Measurements from ENCODE around the gene CNKSR3.
"Not testable (repeated sequence)": the region's sequence is repeated elsewhere in the genome, so short reads cannot be mapped to it uniquely, and the experiment has no call there.

Gene CNKSR3

DNA sequence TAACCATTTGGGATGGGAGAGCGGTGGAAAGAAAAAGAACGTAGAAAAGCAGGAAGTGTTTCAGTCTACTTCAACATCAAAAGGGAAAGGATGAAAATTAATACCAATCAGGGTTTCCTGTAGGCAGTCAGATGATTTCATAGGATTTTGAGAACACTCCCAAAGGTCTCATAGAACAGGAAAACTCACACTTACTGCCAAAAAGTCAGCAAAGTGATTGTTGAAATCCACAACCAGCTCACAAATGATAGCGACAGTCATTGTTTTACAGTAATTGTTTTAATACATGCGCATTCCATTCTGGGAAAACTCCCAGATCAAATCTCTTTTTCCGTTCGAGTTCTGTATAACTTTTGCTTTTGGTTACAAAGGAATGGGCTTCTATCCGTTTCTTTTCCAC, 5.3 kb upstream of the CNKSR3 start:
- TF ChIP-seq, protein P1, sequence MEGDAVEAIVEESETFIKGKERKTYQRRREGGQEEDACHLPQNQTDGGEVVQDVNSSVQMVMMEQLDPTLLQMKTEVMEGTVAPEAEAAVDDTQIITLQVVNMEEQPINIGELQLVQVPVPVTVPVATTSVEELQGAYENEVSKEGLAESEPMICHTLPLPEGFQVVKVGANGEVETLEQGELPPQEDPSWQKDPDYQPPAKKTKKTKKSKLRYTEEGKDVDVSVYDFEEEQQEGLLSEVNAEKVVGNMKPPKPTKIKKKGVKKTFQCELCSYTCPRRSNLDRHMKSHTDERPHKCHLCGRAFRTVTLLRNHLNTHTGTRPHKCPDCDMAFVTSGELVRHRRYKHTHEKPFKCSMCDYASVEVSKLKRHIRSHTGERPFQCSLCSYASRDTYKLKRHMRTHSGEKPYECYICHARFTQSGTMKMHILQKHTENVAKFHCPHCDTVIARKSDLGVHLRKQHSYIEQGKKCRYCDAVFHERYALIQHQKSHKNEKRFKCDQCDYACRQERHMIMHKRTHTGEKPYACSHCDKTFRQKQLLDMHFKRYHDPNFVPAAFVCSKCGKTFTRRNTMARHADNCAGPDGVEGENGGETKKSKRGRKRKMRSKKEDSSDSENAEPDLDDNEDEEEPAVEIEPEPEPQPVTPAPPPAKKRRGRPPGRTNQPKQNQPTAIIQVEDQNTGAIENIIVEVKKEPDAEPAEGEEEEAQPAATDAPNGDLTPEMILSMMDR (IDR thresholded peaks at IDR 0.05; ENCODE audit: extremely low read depth, missing control alignments): no peak

DNA sequence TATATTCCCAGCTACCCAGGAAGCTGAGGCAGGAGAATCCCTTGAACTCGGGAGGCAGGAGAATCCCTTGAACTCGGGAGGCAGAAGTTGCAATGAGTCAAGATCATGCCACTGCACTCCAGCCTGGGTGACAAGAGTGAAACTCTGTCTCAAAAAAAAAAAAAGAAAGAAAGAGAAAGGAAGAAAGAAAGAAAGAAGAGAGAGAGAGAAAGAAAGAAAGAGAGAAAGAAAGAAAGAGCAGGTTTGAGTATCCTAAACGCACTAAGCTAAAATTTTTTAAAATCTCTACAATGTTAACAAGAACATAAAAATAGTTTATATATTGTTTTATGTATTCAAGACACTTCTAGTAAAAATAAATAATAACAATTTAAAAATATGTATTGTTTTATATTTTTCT, 4.6 kb upstream of the CNKSR3 start:
- DNase-seq (ENCODE audit: low spot score): not testable (repeated sequence)

More for the DNA sequence above, 5.3 kb upstream of the CNKSR3 start:
- DNase-seq (ENCODE audit: low spot score): no peak

DNA sequence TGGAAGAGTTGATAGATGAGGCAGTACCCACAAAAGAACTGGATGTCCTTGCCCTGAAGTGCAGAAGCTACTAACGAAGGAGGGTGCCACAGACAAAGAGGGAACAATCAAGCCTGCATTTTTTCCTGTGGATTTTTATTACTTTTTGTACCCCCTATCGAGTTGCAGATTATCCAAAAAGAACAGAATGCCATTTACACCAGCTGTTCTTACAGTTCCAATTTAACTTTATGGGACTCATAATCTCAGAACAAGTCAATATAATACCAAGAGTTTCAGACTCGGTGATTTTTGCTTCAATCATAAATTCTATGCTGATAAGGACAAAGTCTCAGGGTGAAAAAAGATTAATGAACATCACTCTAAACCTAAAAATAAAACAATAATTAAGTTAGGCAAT, 4.0 kb upstream of the CNKSR3 start:
- DNase-seq (ENCODE audit: low spot score): no peak
- TF ChIP-seq, protein P1 (IDR thresholded peaks at IDR 0.05; ENCODE audit: extremely low read depth, missing control alignments): no peak

DNA sequence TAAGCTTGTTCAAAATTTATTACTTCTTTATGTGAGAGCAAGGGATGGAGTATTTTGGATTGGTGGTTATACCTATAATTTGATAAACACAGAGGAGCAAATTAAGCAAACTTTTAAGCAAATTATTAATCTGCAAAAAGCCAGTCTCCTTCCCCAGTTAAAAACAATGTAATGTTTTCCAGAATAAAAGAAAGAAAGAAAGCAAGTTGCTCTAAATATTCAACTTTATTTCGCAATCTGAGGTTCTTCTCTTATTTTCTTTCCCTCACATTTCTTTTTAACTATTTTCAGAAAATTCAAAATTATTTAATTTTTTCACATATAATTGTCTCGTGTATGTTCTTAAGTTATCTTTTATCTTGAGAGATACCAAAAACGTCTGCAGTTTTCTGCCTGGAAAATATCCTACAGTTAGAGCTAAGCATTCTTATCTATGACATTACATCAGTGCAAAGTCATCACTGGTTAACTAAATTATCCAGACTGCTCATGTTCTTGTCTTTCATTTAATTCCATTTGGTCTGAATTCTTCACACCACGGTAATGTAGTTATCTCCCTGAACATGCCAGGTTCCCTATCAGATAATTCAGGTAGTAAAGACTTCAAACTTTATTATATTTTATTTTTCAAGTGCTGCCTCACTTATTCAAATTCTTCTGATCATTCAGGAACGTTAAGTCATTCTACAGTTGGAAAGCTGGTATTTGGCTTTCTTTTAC, 3.3 kb upstream of the CNKSR3 start:
- TF ChIP-seq, protein P1 (IDR thresholded peaks at IDR 0.05; ENCODE audit: extremely low read depth, missing control alignments): no peak
- no peak for DNase-seq (ENCODE audit: low spot score)

DNA sequence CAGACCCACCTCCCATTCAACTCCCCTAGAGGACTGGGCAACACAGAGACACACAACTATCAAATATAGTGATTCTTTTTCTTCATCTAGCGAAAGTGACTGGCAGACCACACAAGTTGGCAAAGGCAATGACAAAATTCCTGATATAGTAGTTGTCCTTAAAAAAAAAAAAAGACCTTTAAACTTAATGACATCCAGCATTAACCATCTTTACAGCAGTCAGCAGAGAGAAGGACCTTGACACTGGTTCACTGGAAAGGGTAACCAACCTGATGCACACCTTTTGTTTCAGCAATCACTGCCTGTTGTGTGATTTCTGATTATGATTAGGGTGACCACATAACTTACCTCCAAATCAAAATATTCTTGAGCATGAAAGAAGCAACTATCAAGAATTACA, 1.7 kb upstream of the CNKSR3 start:
- no peak for DNase-seq (ENCODE audit: low spot score)
- TF ChIP-seq, protein P1 (IDR thresholded peaks at IDR 0.05; ENCODE audit: extremely low read depth, missing control alignments): no peak

DNA sequence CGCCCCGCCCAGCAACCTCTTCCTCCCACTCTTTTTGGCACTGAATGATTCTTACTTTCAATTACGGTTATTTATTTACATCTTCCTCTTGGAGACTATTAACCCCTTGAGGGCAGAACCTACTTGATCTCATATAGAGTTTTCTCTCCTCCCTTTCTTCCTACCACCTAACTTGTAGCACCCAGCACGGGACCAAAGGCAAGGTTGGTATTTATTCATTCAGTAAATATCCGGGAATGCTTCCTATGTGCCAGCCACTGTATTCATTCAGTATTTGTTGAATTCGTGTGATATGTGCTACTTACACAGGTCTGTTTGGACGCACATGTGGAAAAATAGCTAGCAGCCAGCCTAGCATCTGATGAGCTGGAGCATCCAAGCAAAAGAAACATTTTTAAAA, 1.3 kb upstream of the CNKSR3 start:
- TF ChIP-seq, protein P1 (IDR thresholded peaks at IDR 0.05; ENCODE audit: extremely low read depth, missing control alignments): no peak
- DNase-seq (ENCODE audit: low spot score): no peak

DNA sequence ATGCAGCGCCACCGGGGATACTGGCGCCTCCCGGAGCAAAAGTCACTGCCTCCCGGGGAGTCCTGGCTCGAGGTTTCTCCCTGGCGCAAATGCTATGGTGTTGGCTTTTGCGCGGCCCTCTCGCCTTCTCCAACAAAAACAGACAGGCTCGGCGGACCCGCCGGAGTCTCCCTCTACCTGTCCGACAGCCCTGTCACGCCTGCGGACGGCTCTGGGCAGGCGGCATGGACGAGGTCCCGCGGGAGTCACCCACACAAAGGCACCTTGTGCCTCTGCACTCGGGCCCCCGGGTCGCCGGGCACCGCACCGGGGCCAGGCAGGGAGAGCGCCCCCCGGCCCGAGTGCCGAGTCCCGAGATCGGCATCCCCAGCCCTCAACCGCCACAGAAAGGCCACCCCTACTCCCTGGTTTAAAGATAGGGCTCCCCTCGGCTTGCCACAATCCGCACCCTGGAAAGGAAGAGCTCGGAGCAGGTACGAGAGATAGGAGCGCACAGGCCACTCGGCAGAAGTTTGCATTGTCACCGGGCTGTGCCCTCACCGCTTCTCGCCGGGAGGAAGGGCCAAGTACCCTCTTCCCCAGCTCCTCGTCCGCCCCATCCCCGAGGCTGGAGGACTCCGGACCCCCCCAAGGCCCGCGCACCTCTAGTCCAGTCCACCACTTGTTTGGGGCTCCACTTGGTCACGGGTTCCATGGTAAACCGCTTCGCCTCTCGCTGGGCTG, 903 bp downstream of the CNKSR3 start:
- TF ChIP-seq, protein P1 (IDR thresholded peaks at IDR 0.05; ENCODE audit: extremely low read depth, missing control alignments): no peak
- peak; percentile 33 for DNase-seq (ENCODE audit: low spot score)
